GM12878 (cell line): ENCODE data around the gene STXBP1. TPM values are rescaled to one million over a fixed set of nuclear protein-coding genes. Genes with fewer than 3 reads are reported as not detected.

Experiments
- ATAC-seq: fragments of 200-7000 bp; cut with Tn5 transposase; 3 replicates; pipeline ENCODE4 v1.9.1; 2020; ENCODE audit warnings: mild to moderate bottlenecking, moderate library complexity
- BruUV-seq: library from RNA; stranded (reverse); fragments of 400-500 nt; replicated peaks from 2 replicates; lab custom pipeline; 2021; lab: Mats Ljungman, UMichigan
- CTCF ChIA-PET: fragments of 300-600 bp; sonication (Branson Sonifier 250); formaldehyde crosslinking; extraction: SDS; loops from one replicate; lab custom pipeline; 2021; ENCODE audit warnings: inconsistent platforms; lab: Yijun Ruan, JAX
- POLR2A ChIA-PET: fragments of 350-600 bp; formaldehyde crosslinking; extraction: SDS; loops from one replicate; lab custom pipeline; 2021; ENCODE audit warnings: inconsistent platforms; lab: Charles Lee
- RAD21 ChIA-PET: fragments of 300-600 bp; sonication (Branson Sonifier 250); formaldehyde crosslinking; loops from one replicate; lab custom pipeline; 2023; ENCODE audit warnings: antibody characterized with exemption; ENCODE audit not compliant: unreplicated experiment; lab: Charles Lee
- SMC1A ChIA-PET: fragments of 300-600 bp; sonication (Branson Sonifier 250); formaldehyde crosslinking; loops from one replicate; lab custom pipeline; 2023; ENCODE audit not compliant: unreplicated experiment, uncharacterized antibody; lab: Charles Lee
- DNase-seq: peaks from one replicate; pipeline ENCODE4 v3.0.0-alpha.2; 2011; ENCODE audit warnings: low read depth, low spot score
- FAIRE-seq: peaks from 3 replicates; lab custom pipeline; 2011; peaks lifted over from hg19 to GRCh38; lab: Jason Lieb, UNC
- H2AFZ ChIP-seq: 2 replicates; pipeline ENCODE4 v1.6.0; 2011; ENCODE audit warnings: low read depth, low read length, control low read depth; ENCODE audit not compliant: control insufficient read depth
- H3K27ac ChIP-seq: 2 replicates; pipeline ENCODE4 v1.5.1; 2011; ENCODE audit warnings: control low read depth; ENCODE audit not compliant: control insufficient read depth, insufficient read depth
- H3K27me3 ChIP-seq, 2 experiments: replicated peaks in 1 of 2; 2 replicates each; pipeline versions ENCODE4 v1.6.0 to v1.6.1; 2011; ENCODE audit warnings: low read length in 1 of 2; ENCODE audit not compliant: control insufficient read depth in 2 of 2, insufficient read depth in 2 of 2
- H3K36me3 ChIP-seq, 2 experiments: 2 replicates each; pipeline ENCODE4 v1.5.1; 2011; ENCODE audit warnings: low read length in 1 of 2; ENCODE audit not compliant: control insufficient read depth in 2 of 2, insufficient read depth in 2 of 2
- H3K4me1 ChIP-seq: 2 replicates; pipeline ENCODE4 v1.6.1; 2011; ENCODE audit warnings: mild to moderate bottlenecking, low read length, moderate library complexity, mixed read lengths; ENCODE audit not compliant: control insufficient read depth, insufficient read depth
- H3K4me2 ChIP-seq: 2 replicates; pipeline ENCODE4 v1.6.0; 2011; ENCODE audit warnings: control low read depth; ENCODE audit not compliant: control insufficient read depth, insufficient read depth
- H3K4me3 ChIP-seq: fragments of 200-600 bp; sonication (generic); 2 replicates; pipeline ENCODE4 v1.5.1; 2016
- H3K79me2 ChIP-seq: 2 replicates; pipeline ENCODE4 v1.6.0; 2011; ENCODE audit warnings: low read length; ENCODE audit not compliant: control insufficient read depth, insufficient read depth
- H3K9ac ChIP-seq: 2 replicates; pipeline ENCODE4 v1.8.0; 2011; ENCODE audit warnings: low read length, control low read depth, mixed read lengths; ENCODE audit not compliant: control insufficient read depth, insufficient read depth
- H3K9me3 ChIP-seq: replicated peaks from 3 replicates; pipeline ENCODE4 v1.5.1; 2011; ENCODE audit warnings: mild to moderate bottlenecking, low read length; ENCODE audit not compliant: control insufficient read depth, insufficient read depth
- H4K20me1 ChIP-seq: 2 replicates; pipeline ENCODE4 v1.6.0; 2011; ENCODE audit not compliant: control insufficient read depth, insufficient read depth
- CEBPB ChIP-seq, 2 experiments: fragments of 150-350 bp in 1 of 2; IDR thresholded peaks; 2 replicates each; pipeline ENCODE4 v1.6.1; 2012 to 2014; ENCODE audit warnings: low read depth in 2 of 2, low read length in 2 of 2, borderline replicate concordance in 1 of 2, inconsistent platforms in 1 of 2
- CHD1 ChIP-seq: IDR thresholded peaks from 2 replicates; pipeline ENCODE4 v1.6.1; 2012; ENCODE audit warnings: low read depth, low read length, improper control_type of control experiment
- NFXL1 ChIP-seq: fragments of 450-650 bp; IDR thresholded peaks from 2 replicates; pipeline ENCODE4 v1.6.1; 2017; ENCODE audit warnings: antibody characterized with exemption, mild to moderate bottlenecking, borderline replicate concordance
- NR2C2 ChIP-seq: IDR thresholded peaks from 2 replicates; pipeline ENCODE4 v1.6.1; 2011; ENCODE audit warnings: borderline replicate concordance, low read depth; ENCODE audit not compliant: control insufficient read depth, insufficient read length
- PAX5 ChIP-seq: IDR thresholded peaks from 2 replicates; pipeline ENCODE4 v1.6.1; 2011; ENCODE audit warnings: low read depth, low read length, borderline replicate concordance
- RELB ChIP-seq: fragments of 450-650 bp; IDR thresholded peaks from 2 replicates; pipeline ENCODE4 v1.6.1; 2017; ENCODE audit warnings: low read depth, mild to moderate bottlenecking, moderate library complexity
- ZBTB4 ChIP-seq: fragments of 450-650 bp; formaldehyde crosslinking; IDR thresholded peaks from 2 replicates; pipeline ENCODE4 v1.4.0; 2022; ENCODE audit warnings: mild to moderate bottlenecking, moderate library complexity
- WGBS: methylation state at CpG from one replicate; pipeline ENCODE4 v1.1.6; 2016; ENCODE audit warnings: low lambda C conversion rate; ENCODE audit not compliant: insufficient replicate concordance, insufficient coverage; ENCODE audit errors: missing lambda C conversion rate; 5-methylcytosine and 5-hydroxymethylcytosine counted together
- in situ Hi-C: fragments of 300-500 bp; cut with MboI; formaldehyde crosslinking; loops from 9 replicates; pipeline ENCODE4 v1.14.3; 2018; ENCODE audit warnings: mixed read lengths
- intact Hi-C: fragments of 100-400 bp; cut with micrococcal nuclease; formaldehyde crosslinking; loops from one replicate; pipeline ENCODE4 v1.14.2; 2022; ENCODE audit not compliant: unreplicated experiment
- polyA plus RNA-seq, 11 experiments: library from polyadenylated mRNA; depleted of rRNA in 4 of 11; unstranded in 6 of 11; stranded (reverse) in 5 of 11; fragments of >200 nt; fragmentation: Nextera tagmentation in 4 of 11; fragmentation: Illumina TruSeq in 1 of 11; extraction: Ambion mirVana in 4 of 11; extraction: Trizol in 1 of 11; gene quantifications; 1 replicate in 1 of 11; 2 replicates in 10 of 11; pipeline versions ENCODE4 v1.2.1 to v1.2.3, GENCODE V29; 2011 to 2016; ENCODE audit warnings: inconsistent platforms in 2 of 11, missing spikeins in 2 of 11, low read depth in 1 of 11
- total RNA-seq, 4 experiments: library from RNA; depleted of rRNA in 3 of 4; stranded (reverse); fragments of >200 nt in 3 of 4; fragmentation: Illumina TruSeq in 1 of 4; extraction: Trizol in 1 of 4; gene quantifications; 2 replicates each; pipeline versions ENCODE4 v1.2.1 to v1.2.3, GENCODE V29; 2013 to 2021
- TF ChIP-seq, protein P1 (sequence below): IDR thresholded peaks from 2 replicates; pipeline ENCODE4 v1.6.1; 2011; ENCODE audit warnings: mild to moderate bottlenecking, low read depth, low read length, moderate library complexity; ENCODE audit not compliant: insufficient replicate concordance

The STXBP1 gene
- total and polyA plus RNA-seq, 10 of the 15 experiments (the other 5 are each of a cell fraction or from before 2014, with no cell fraction given): 0.08 to 0.85 (median 0.31) TPM; not detected in 3

DNA sequence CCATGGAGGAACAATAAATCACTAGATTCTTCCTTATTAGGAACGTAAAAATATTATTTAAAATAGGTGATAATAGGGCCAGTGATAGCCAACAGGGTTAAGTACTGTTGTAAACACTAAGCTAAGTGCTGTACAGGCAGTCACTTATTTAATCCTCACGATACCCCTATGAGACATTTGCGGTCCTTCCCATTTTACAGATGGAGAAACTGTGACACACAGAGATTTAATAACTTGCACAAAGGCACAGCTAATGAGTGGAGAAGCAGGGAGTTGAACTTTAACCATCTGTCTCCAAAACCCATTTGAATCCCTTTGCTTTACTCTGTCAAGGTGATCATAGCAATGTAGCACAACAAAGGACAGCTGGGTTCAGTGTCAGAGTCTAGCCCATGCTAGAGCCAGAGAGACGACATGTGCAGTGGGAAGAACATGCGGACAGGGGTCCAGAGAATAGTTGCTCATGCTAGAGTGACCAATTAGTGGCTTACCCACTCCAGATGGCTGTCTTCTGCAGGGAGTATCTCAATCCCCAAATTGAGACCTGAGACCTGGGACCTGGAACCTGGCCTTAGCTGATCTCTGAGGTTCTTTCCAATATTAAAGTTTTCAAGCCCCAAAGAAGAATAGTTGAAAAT is 28.9 kb downstream of the STXBP1 start:
- SMC1A ChIA-PET: interaction anchor here (0.7 kb wide), 1 partner anchor 364 kb away, joined by 3 read pairs; no protein-coding TSS in a partner anchor
- in situ Hi-C loops (no loop called here), intact Hi-C loops (no loop called here)
- no TSS peak for BruUV-seq
- no peaks in the 10 kb centered on the region for H3K9me3 ChIP-seq
- no peak overlapping the region for H3K9ac ChIP-seq
- H4K20me1 ChIP-seq: no peaks in the 10 kb centered on the region
- no peaks in the 10 kb centered on the region for H3K36me3 ChIP-seq
- no peaks in the 10 kb centered on the region for H3K27me3 ChIP-seq
- CTCF ChIA-PET: interaction anchor here (1.6 kb wide), 1 partner anchor 11 kb away, joined by 7 read pairs; no protein-coding TSS in a partner anchor
- TF ChIP-seq CHD1 (no peak), RELB (no peak), PAX5 (no peak), NR2C2 (no peak), CEBPB (IDR thresholded peaks at IDR 0.05; ENCODE audit: borderline replicate concordance in 1 of 2, low read depth in 2 of 2, low read length in 2 of 2) (no peak), NFXL1 (no peak), ZBTB4 (CRISPR knock-in tag) (no peak)
- TF ChIP-seq, protein P1, sequence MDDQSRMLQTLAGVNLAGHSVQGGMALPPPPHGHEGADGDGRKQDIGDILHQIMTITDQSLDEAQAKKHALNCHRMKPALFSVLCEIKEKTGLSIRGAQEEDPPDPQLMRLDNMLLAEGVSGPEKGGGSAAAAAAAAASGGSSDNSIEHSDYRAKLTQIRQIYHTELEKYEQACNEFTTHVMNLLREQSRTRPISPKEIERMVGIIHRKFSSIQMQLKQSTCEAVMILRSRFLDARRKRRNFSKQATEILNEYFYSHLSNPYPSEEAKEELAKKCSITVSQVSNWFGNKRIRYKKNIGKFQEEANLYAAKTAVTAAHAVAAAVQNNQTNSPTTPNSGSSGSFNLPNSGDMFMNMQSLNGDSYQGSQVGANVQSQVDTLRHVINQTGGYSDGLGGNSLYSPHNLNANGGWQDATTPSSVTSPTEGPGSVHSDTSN: no peak
- H3K4me3 ChIP-seq: no peak overlapping the region
- no peaks in the 10 kb centered on the region; the same call in 1 of the 2 replicates for H3K4me1 ChIP-seq
- ATAC-seq (no peak), DNase-seq (no peak), FAIRE-seq (no peak)
- WGBS: 34% methylated on average over 5 of the region's 5 CpGs
- POLR2A ChIA-PET: no interaction called here
- RAD21 ChIA-PET: no interaction called here
- H3K4me2 ChIP-seq: no peak overlapping the region
- H3K27ac ChIP-seq: no peak overlapping the region
- H2AFZ ChIP-seq: no peak overlapping the region
- H3K79me2 ChIP-seq: no peaks in the 10 kb centered on the region
